HEK293 (cell line): ENCODE results near the gene CCBE1.

Experiments used
- CTCF ChIA-PET: fragments of 350-600 bp; formaldehyde crosslinking; extraction: SDS; loops from one replicate; lab custom pipeline; 2021; ENCODE audit warnings: antibody characterized with exemption; lab: Yijun Ruan, JAX
- POLR2A ChIA-PET: fragments of 300-600 bp; formaldehyde crosslinking; extraction: SDS; loops from one replicate; lab custom pipeline; 2020; ENCODE audit warnings: antibody characterized with exemption, inconsistent platforms; lab: Yijun Ruan, JAX
- H3K27ac ChIP-seq: fragments of 200-500 bp; sonication (Bioruptor generic); 2 replicates; pipeline ENCODE4 v1.5.1; 2014; ENCODE audit warnings: low read depth, low read length, control low read depth, inconsistent platforms; ENCODE audit errors: extremely low read depth
- H3K36me3 ChIP-seq, 2 experiments: fragments of 200-500 bp in 1 of 2; sonication (Bioruptor generic) in 1 of 2; 1 replicate in 1 of 2; 2 replicates in 1 of 2; pipeline ENCODE4 v1.5.1; 2014 to 2017; ENCODE audit warnings: inconsistent platforms in 2 of 2, low read length in 2 of 2; ENCODE audit not compliant: control insufficient read depth in 2 of 2, insufficient read depth in 1 of 2
- H3K4me1 ChIP-seq: fragments of 200-500 bp; sonication (Bioruptor generic); 2 replicates; pipeline ENCODE4 v1.5.1; 2014; ENCODE audit warnings: mild to moderate bottlenecking, low read length, inconsistent platforms; ENCODE audit not compliant: control insufficient read depth, insufficient read depth
- H3K4me3 ChIP-seq: 2 replicates; pipeline ENCODE4 v1.5.1; 2011; ENCODE audit warnings: low read depth, mild to moderate bottlenecking, control low read depth, low read length, moderate library complexity
- H3K9me3 ChIP-seq: fragments of 200-500 bp; sonication (Bioruptor generic); 2 replicates; pipeline ENCODE4 v1.5.1; 2014; ENCODE audit warnings: low read depth, low read length, inconsistent platforms; ENCODE audit not compliant: control insufficient read depth, insufficient read depth
- AEBP2 ChIP-seq: fragments of 450-650 bp; formaldehyde crosslinking; IDR thresholded peaks from 2 replicates; pipeline ENCODE4 v1.5.1; 2016; ENCODE audit warnings: missing biosample characterization, missing genetic modification characterization, borderline replicate concordance
- GFI1B ChIP-seq: fragments of 450-650 bp; formaldehyde crosslinking; IDR thresholded peaks from 2 replicates; pipeline ENCODE4 v1.5.1; 2016; ENCODE audit warnings: missing biosample characterization, missing genetic modification characterization
- GLIS2 ChIP-seq: fragments of 450-650 bp; formaldehyde crosslinking; IDR thresholded peaks from 2 replicates; pipeline ENCODE4 v1.5.1; 2016; ENCODE audit warnings: missing biosample characterization, missing genetic modification characterization
- KLF16 ChIP-seq: fragments of 450-650 bp; formaldehyde crosslinking; IDR thresholded peaks from 2 replicates; pipeline ENCODE4 v1.5.1; 2017; ENCODE audit warnings: missing biosample characterization, missing genetic modification characterization
- PATZ1 ChIP-seq: fragments of 450-650 bp; formaldehyde crosslinking; IDR thresholded peaks from 2 replicates; pipeline ENCODE4 v1.5.1; 2016; ENCODE audit warnings: missing biosample characterization, missing genetic modification characterization
- SP3 ChIP-seq: fragments of 450-650 bp; formaldehyde crosslinking; IDR thresholded peaks from 2 replicates; pipeline ENCODE4 v1.5.1; 2016; ENCODE audit warnings: missing biosample characterization, missing genetic modification characterization
- TRIM28 ChIP-seq: IDR thresholded peaks from 2 replicates; pipeline ENCODE4 v1.6.1; 2011; ENCODE audit warnings: low read length, control low read depth, borderline replicate concordance
- ZFHX2 ChIP-seq: fragments of 450-650 bp; formaldehyde crosslinking; conservative IDR thresholded peaks from 2 replicates; pipeline ENCODE4 v1.5.1; 2016; ENCODE audit warnings: missing biosample characterization, missing genetic modification characterization
- ZNF221 ChIP-seq: fragments of 450-650 bp; formaldehyde crosslinking; IDR thresholded peaks from 2 replicates; pipeline ENCODE4 v1.5.1; 2017; ENCODE audit warnings: missing biosample characterization, missing genetic modification characterization, borderline replicate concordance
- ZNF239 ChIP-seq: fragments of 450-650 bp; formaldehyde crosslinking; IDR thresholded peaks from 2 replicates; pipeline ENCODE4 v1.5.1; 2016; ENCODE audit warnings: missing biosample characterization, missing genetic modification characterization
- ZNF24 ChIP-seq: fragments of 450-650 bp; formaldehyde crosslinking; IDR thresholded peaks from 2 replicates; pipeline ENCODE4 v1.5.1; 2016; ENCODE audit warnings: missing biosample characterization, missing genetic modification characterization
- ZNF292 ChIP-seq: fragments of 450-650 bp; formaldehyde crosslinking; IDR thresholded peaks from 2 replicates; pipeline ENCODE4 v1.5.1; 2016; ENCODE audit warnings: low read depth, missing biosample characterization, missing genetic modification characterization, borderline replicate concordance
- ZNF449 ChIP-seq: fragments of 450-650 bp; formaldehyde crosslinking; IDR thresholded peaks from 2 replicates; pipeline ENCODE4 v1.5.1; 2017; ENCODE audit warnings: missing biosample characterization, mild to moderate bottlenecking, missing genetic modification characterization, moderate library complexity
- ZNF510 ChIP-seq: fragments of 450-650 bp; formaldehyde crosslinking; IDR thresholded peaks from 2 replicates; pipeline ENCODE4 v1.5.1; 2018; ENCODE audit warnings: mild to moderate bottlenecking, missing genetic modification characterization, missing biosample characterization; ENCODE audit not compliant: insufficient replicate concordance
- ZNF518A ChIP-seq: fragments of 450-650 bp; formaldehyde crosslinking; conservative IDR thresholded peaks from 2 replicates; pipeline ENCODE4 v1.5.1; 2016; ENCODE audit warnings: low read depth, missing biosample characterization, missing genetic modification characterization
- ZNF571 ChIP-seq: fragments of 450-650 bp; formaldehyde crosslinking; IDR thresholded peaks from 2 replicates; pipeline ENCODE4 v1.5.0; 2017; ENCODE audit warnings: missing biosample characterization, missing genetic modification characterization
- ZNF585B ChIP-seq: fragments of 450-650 bp; formaldehyde crosslinking; IDR thresholded peaks from 2 replicates; pipeline ENCODE4 v1.5.1; 2016; ENCODE audit warnings: missing biosample characterization, missing genetic modification characterization
- ZNF658 ChIP-seq: fragments of 450-650 bp; formaldehyde crosslinking; IDR thresholded peaks from 2 replicates; pipeline ENCODE4; 2016; ENCODE audit warnings: missing biosample characterization, missing genetic modification characterization
- ZNF776 ChIP-seq: fragments of 450-650 bp; formaldehyde crosslinking; IDR thresholded peaks from 2 replicates; pipeline ENCODE4 v1.5.0; 2017; ENCODE audit warnings: missing biosample characterization, missing genetic modification characterization, borderline replicate concordance
- ZNF792 ChIP-seq: fragments of 450-650 bp; formaldehyde crosslinking; IDR thresholded peaks from 2 replicates; pipeline ENCODE4 v1.5.1; 2016; ENCODE audit warnings: missing biosample characterization, missing genetic modification characterization
- ZSCAN5A ChIP-seq: fragments of 450-650 bp; formaldehyde crosslinking; IDR thresholded peaks from 2 replicates; pipeline ENCODE4 v1.5.1; 2016; ENCODE audit warnings: missing biosample characterization, missing genetic modification characterization

The CCBE1 gene

GRCh38 chr18:59696311-59697235 is 650 bp downstream of the CCBE1 start (continued):
- peak; percentile 34; the same call in 1 of the 2 replicates for TF ChIP-seq ZNF792 (tag by site-specific recombination)
- peak; percentile 54; the same call in 1 of the 2 replicates for TF ChIP-seq ZFHX2 (tag by site-specific recombination)

GRCh38 chr18:59695551-59695950 is 1.7 kb downstream of the CCBE1 start:
- CTCF ChIA-PET: interaction anchor here (3.4 kb wide), 1 partner anchor 64 kb away, joined by 10 read pairs; no protein-coding TSS in a partner anchor
- H3K4me3 ChIP-seq: no peak overlapping the region
- TF ChIP-seq GFI1B (tag by site-specific recombination): no peak
- TF ChIP-seq ZNF292 (tag by site-specific recombination): no peak
- TF ChIP-seq ZNF239 (tag by site-specific recombination): no peak
- no peak for TF ChIP-seq KLF16
- TF ChIP-seq ZNF449 (tag by site-specific recombination): no peak
- TF ChIP-seq ZNF221 (tag by site-specific recombination): no peak
- TF ChIP-seq AEBP2: no peak
- no peak for TF ChIP-seq ZNF658 (tag by site-specific recombination)
- TF ChIP-seq ZNF571 (tag by site-specific recombination): no peak
- no peak for TF ChIP-seq ZNF776 (tag by site-specific recombination)
- no peak for TF ChIP-seq ZNF510 (tag by site-specific recombination)
- no peak for TF ChIP-seq GLIS2
- TF ChIP-seq ZSCAN5A: no peak
- no peak for TF ChIP-seq ZNF585B (tag by site-specific recombination)
- TF ChIP-seq ZNF24: no peak
- TF ChIP-seq SP3: no peak
- TF ChIP-seq, all 188 proteins: peak for 0
- Histone ChIP-seq H3K36me3 (no peaks in the 10 kb centered on the region), H3K27ac (no peak overlapping the region), H3K4me1 (peaks cover 7% of the 10 kb centered on the region; the same call in 1 of the 2 replicates), H3K9me3 (no peaks in the 10 kb centered on the region)
- POLR2A ChIA-PET: interaction anchor here (1.0 kb wide), 1 partner anchor 64 kb away, joined by 3 read pairs; no protein-coding TSS in a partner anchor

GRCh38 chr18:59694824-59695223 is 2.4 kb downstream of the CCBE1 start:
- H3K36me3 ChIP-seq: no peaks in the 10 kb centered on the region
- ChIA-PET POLR2A (interaction anchor here (1.0 kb wide), 1 partner anchor 63 kb away, joined by 3 read pairs; no protein-coding TSS in a partner anchor), CTCF (interaction anchor here (0.5 to 3.4 kb wide), 9 partner anchors 8 to 236 kb away, joined by 3 to 12 read pairs (median 4); no protein-coding TSS in a partner anchor)
- H3K27ac ChIP-seq: no peak overlapping the region
- no peak overlapping the region for H3K4me3 ChIP-seq
- no peaks in the 10 kb centered on the region for H3K9me3 ChIP-seq
- H3K4me1 ChIP-seq: 0 out of 2 replicates have a peak, but pooled peaks cover 5% of the 10 kb centered on the region
- no peak for TF ChIP-seq ZNF518A
- no peak for TF ChIP-seq PATZ1
- TF ChIP-seq TRIM28: no peak
